ENCODE results near the gene GAS6. TPM values are rescaled to one million over a fixed set of nuclear protein-coding genes. Genes with fewer than 3 reads are reported as not detected.

GAS6 gene
- total RNA-seq, 1 donor from 2014 or later = 14.8 TPM

DNA sequence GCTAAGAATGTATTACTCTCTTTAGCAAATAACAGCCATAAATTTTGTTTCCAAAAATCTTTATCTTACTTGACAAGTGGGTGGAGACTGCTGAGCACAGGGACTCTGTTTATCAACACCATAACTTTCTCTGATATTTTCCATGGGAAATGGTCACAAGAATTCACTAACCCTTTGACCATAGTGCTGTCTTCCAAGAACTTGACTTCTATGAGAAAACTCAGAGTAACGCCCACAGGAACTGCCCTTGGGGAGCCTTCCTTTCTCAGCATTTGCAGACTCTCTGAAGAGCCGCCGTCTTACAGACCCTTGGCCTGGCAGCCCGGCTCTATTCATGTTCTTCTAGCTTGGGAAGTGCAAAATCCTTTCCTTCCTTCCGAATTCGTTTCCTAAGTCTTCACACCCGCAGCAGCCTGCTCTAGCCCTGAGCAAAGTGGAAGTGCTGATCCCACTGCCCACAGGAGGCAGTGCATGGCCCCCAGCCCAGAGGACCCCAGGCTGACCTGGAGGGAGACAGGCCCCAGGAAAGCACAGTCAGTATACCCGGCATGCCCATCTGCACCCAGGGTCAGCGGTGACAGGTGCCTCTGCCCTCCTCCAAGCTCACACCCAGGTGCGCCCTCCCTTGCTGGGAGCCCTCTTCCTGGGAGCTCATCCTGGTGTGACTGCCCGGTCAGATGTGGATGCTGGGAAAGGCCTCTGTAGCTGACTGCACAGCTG is 10.2 kb downstream of the GAS6 start:
- H3K4me1 Mint-ChIP-seq (ENCODE audit: unreplicated experiment) = peaks cover 12% of the 10 kb centered on the region
- TF ChIP-seq, protein P1, sequence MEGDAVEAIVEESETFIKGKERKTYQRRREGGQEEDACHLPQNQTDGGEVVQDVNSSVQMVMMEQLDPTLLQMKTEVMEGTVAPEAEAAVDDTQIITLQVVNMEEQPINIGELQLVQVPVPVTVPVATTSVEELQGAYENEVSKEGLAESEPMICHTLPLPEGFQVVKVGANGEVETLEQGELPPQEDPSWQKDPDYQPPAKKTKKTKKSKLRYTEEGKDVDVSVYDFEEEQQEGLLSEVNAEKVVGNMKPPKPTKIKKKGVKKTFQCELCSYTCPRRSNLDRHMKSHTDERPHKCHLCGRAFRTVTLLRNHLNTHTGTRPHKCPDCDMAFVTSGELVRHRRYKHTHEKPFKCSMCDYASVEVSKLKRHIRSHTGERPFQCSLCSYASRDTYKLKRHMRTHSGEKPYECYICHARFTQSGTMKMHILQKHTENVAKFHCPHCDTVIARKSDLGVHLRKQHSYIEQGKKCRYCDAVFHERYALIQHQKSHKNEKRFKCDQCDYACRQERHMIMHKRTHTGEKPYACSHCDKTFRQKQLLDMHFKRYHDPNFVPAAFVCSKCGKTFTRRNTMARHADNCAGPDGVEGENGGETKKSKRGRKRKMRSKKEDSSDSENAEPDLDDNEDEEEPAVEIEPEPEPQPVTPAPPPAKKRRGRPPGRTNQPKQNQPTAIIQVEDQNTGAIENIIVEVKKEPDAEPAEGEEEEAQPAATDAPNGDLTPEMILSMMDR (IDR thresholded peaks at IDR 0.05) = no peak
- DNase-seq (ENCODE audit: extremely low spot score, unreplicated experiment) = peak; percentile 73
- H3K4me3 Mint-ChIP-seq (ENCODE audit: unreplicated experiment) = no peak overlapping the region
- no peaks in the 10 kb centered on the region for H3K9me3 Mint-ChIP-seq (ENCODE audit: unreplicated experiment)
- H3K36me3 Mint-ChIP-seq (ENCODE audit: unreplicated experiment) = no peaks in the 10 kb centered on the region
- no peaks in the 10 kb centered on the region for H3K27me3 Mint-ChIP-seq (ENCODE audit: unreplicated experiment)
- H3K27ac Mint-ChIP-seq (ENCODE audit: unreplicated experiment) = no peak overlapping the region

DNA sequence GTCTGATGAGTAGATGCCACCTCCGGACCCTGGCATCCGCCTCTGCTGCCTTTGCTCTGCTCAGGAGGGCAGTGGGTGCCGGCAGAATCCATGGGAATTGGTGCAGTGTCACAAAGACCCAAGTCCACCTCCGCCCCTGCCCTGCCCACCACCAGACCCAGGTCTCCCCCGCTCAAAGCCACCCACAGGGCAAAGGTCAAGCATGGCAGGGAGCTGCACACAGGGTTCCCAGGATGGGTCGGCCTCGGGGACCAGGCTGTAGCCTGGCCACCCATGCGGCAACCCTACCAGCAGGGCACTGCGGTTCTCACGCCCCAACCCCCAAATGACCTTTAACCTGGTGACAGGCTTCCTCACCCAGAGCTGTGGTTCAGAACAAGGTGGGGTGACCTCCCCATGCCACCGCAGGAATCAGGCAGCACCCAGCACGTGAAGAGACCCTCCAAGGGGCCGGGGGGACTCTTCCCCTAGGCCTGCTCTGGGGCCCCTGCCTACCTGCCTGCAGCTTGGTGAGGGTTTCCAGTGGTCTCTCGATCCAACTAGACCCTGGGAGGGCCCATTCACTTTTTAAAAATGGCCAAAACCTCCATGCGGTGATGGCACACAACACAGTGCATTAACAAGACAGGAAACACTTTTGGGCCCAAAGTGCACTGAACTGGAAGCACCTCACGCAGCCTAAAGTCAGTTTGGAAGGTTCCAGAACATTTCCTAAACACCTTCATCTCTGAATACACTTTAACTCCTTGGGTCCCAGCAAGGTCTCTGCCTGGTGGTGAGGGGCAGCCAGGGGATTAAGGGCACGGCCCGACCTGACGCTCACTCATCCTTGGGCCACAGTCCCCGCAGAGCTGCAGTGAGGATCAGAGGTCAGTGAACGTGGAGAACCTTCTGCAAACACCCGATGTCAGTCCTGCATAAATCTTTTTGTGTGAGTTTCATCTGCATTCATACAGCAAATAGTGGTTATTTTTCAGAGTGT is 11.0 kb downstream of the GAS6 start:
- H3K9me3 Mint-ChIP-seq (ENCODE audit: unreplicated experiment) = no peaks in the 10 kb centered on the region
- peak; percentile 73 for DNase-seq (ENCODE audit: extremely low spot score, unreplicated experiment)
- H3K4me3 Mint-ChIP-seq (ENCODE audit: unreplicated experiment) = no peak overlapping the region
- H3K4me1 Mint-ChIP-seq (ENCODE audit: unreplicated experiment) = peaks cover 12% of the 10 kb centered on the region
- H3K27me3 Mint-ChIP-seq (ENCODE audit: unreplicated experiment) = no peaks in the 10 kb centered on the region
- no peaks in the 10 kb centered on the region for H3K36me3 Mint-ChIP-seq (ENCODE audit: unreplicated experiment)
- TF ChIP-seq, protein P1 (IDR thresholded peaks at IDR 0.05) = no peak
- no peak overlapping the region for H3K27ac Mint-ChIP-seq (ENCODE audit: unreplicated experiment)

DNA sequence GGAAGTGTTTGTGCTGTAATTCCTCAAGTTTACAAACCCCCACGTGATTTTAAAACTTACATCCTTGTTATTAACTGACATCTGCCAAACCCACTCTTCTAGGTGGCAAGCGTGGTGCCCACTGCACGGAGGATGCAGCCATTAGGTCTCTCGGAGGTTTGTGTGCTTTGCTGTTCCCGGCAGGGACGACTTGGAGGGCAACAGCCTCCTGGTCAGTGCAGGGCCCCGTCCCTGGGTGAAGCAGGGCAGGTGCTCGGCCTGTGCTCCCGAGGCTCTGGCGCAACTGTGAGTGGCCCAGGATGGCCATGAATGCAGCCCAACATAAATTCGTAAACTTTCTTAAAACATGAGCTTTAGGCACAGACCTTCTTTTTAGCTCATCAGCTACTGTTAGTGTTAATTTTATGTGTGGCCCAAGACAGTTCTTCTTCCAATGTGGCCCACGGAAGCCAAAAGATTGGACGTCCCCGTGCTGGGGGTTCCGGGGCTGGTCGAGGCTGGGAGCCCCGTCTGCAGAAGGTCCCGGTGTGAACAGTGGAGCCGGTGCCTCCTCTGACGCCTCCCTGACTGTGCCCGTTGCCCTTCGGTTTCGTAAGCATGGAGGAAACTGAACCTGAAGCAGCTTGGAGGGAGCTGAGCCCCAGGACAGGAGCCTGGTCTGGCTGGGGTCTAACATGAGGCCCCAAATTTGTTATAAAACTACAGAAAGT is 11.9 kb downstream of the GAS6 start:
- no peaks in the 10 kb centered on the region for H3K27me3 Mint-ChIP-seq (ENCODE audit: unreplicated experiment)
- H3K27ac Mint-ChIP-seq (ENCODE audit: unreplicated experiment) = no peak overlapping the region
- peak; percentile 65 for DNase-seq (ENCODE audit: extremely low spot score, unreplicated experiment)
- TF ChIP-seq, protein P1 (IDR thresholded peaks at IDR 0.05) = no peak
- peaks cover 10% of the 10 kb centered on the region for H3K4me1 Mint-ChIP-seq (ENCODE audit: unreplicated experiment)
- no peaks in the 10 kb centered on the region for H3K9me3 Mint-ChIP-seq (ENCODE audit: unreplicated experiment)
- H3K36me3 Mint-ChIP-seq (ENCODE audit: unreplicated experiment) = no peaks in the 10 kb centered on the region
- H3K4me3 Mint-ChIP-seq (ENCODE audit: unreplicated experiment) = no peak overlapping the region

DNA sequence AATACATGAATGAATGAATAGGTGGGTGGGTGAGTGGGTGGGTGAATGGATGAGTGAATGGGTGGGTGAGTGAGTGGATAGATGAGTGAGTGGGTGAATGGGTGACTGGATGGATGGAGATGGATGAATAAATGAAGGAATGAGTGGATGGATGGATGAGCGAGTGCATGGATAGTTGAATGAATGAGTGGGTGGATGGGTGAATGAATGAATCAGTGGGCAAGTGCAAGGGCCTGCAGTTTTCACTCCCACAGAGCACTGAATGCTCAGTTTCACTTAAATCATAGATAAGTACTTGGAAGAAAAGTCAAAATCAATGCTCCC is 12.4 kb downstream of the GAS6 start:
- no peak overlapping the region for H3K27ac Mint-ChIP-seq (ENCODE audit: unreplicated experiment)
- no peaks in the 10 kb centered on the region for H3K36me3 Mint-ChIP-seq (ENCODE audit: unreplicated experiment)
- peaks cover 4% of the 10 kb centered on the region for H3K4me1 Mint-ChIP-seq (ENCODE audit: unreplicated experiment)
- H3K27me3 Mint-ChIP-seq (ENCODE audit: unreplicated experiment) = no peaks in the 10 kb centered on the region
- no peaks in the 10 kb centered on the region for H3K9me3 Mint-ChIP-seq (ENCODE audit: unreplicated experiment)
- no peak overlapping the region for H3K4me3 Mint-ChIP-seq (ENCODE audit: unreplicated experiment)
- no peak for DNase-seq (ENCODE audit: extremely low spot score, unreplicated experiment)
- TF ChIP-seq, protein P1 (IDR thresholded peaks at IDR 0.05) = no peak
